ENCODE data around the gene UBTD2.
A peak's percentile ranks its signal among the peaks of the same experiment; 100 is the strongest.
"Not testable (repeated sequence)": the region's sequence is repeated elsewhere in the genome, so short reads cannot be mapped to it uniquely, and the experiment has no call there.

UBTD2 gene

GRCh38 chr5:172209714-172210113, 73.8 kb downstream of the UBTD2 start:
- Histone ChIP-seq H3K4me1 (ENCODE audit: insufficient read depth, low read length) (no peaks in the 10 kb centered on the region), H3K9me3 (ENCODE audit: control insufficient read depth, insufficient read depth, low read length) (no peaks in the 10 kb centered on the region), H3K36me3 (ENCODE audit: insufficient read depth, low read length) (peaks cover 9% of the 10 kb centered on the region), H3K9ac (ENCODE audit: low read depth, low read length) (no peak overlapping the region)

- Histone ChIP-seq H3K36me3 (ENCODE audit: insufficient read depth, low read length) (peaks cover 9% of the 10 kb centered on the region), H3K4me1 (ENCODE audit: insufficient read depth, low read length) (no peaks in the 10 kb centered on the region), H3K9me3 (ENCODE audit: control insufficient read depth, insufficient read depth, low read length) (no peaks in the 10 kb centered on the region)
Observed at GRCh38 chr5:172207511-172207910, 76.1 kb downstream of the UBTD2 start.

GRCh38 chr5:172205984-172206383, 77.6 kb downstream of the UBTD2 start:
- not testable (repeated sequence) for H3K4me1 ChIP-seq (ENCODE audit: insufficient read depth, low read length); H3K9me3 ChIP-seq (ENCODE audit: control insufficient read depth, insufficient read depth, low read length); H3K9ac ChIP-seq (ENCODE audit: low read depth, low read length); H3K36me3 ChIP-seq (ENCODE audit: insufficient read depth, low read length)

More at GRCh38 chr5:172207511-172207910, 76.1 kb downstream of the UBTD2 start:
- no peak overlapping the region for H3K9ac ChIP-seq (ENCODE audit: low read depth, low read length)

GRCh38 chr5:172200476-172200875, 83.1 kb downstream of the UBTD2 start:
- peaks cover 4% of the 10 kb centered on the region; the same call in 1 of the 2 replicates for H3K9me3 ChIP-seq (ENCODE audit: control insufficient read depth, insufficient read depth, low read length)
- H3K36me3 ChIP-seq (ENCODE audit: insufficient read depth, low read length): no peaks in the 10 kb centered on the region
- no peak overlapping the region for H3K9ac ChIP-seq (ENCODE audit: low read depth, low read length)
- no peaks in the 10 kb centered on the region for H3K4me1 ChIP-seq (ENCODE audit: insufficient read depth, low read length)

- H3K9ac ChIP-seq (ENCODE audit: low read depth, low read length): no peak overlapping the region
- no peaks in the 10 kb centered on the region for H3K4me1 ChIP-seq (ENCODE audit: insufficient read depth, low read length)
- no peaks in the 10 kb centered on the region for H3K36me3 ChIP-seq (ENCODE audit: insufficient read depth, low read length)
- peaks cover 4% of the 10 kb centered on the region; the same call in 1 of the 2 replicates for H3K9me3 ChIP-seq (ENCODE audit: control insufficient read depth, insufficient read depth, low read length)
Observed at GRCh38 chr5:172199446-172199845, 84.1 kb downstream of the UBTD2 start.

GRCh38 chr5:172197775-172198174, 85.8 kb downstream of the UBTD2 start:
- H3K4me1 ChIP-seq (ENCODE audit: insufficient read depth, low read length); H3K9me3 ChIP-seq (ENCODE audit: control insufficient read depth, insufficient read depth, low read length); H3K9ac ChIP-seq (ENCODE audit: low read depth, low read length): not testable (repeated sequence)

GRCh38 chr5:172194985-172195774, 88.4 kb downstream of the UBTD2 start:
- Histone ChIP-seq H3K9me3 (ENCODE audit: control insufficient read depth, insufficient read depth, low read length) (peaks cover 4% of the 10 kb centered on the region; the same call in 1 of the 2 replicates), H3K4me1 (ENCODE audit: insufficient read depth, low read length) (no peaks in the 10 kb centered on the region), H3K9ac (ENCODE audit: low read depth, low read length) (no peak overlapping the region), H3K36me3 (ENCODE audit: insufficient read depth, low read length) (no peaks in the 10 kb centered on the region)

More at GRCh38 chr5:172197775-172198174, 85.8 kb downstream of the UBTD2 start:
- H3K36me3 ChIP-seq (ENCODE audit: insufficient read depth, low read length): not testable (repeated sequence)

- H3K36me3 ChIP-seq (ENCODE audit: insufficient read depth, low read length): no peaks in the 10 kb centered on the region
- H3K9ac ChIP-seq (ENCODE audit: low read depth, low read length): no peak within 1 kb of the TSS
- peaks cover 4% of the 10 kb centered on the region; the same call in 1 of the 2 replicates for H3K9me3 ChIP-seq (ENCODE audit: control insufficient read depth, insufficient read depth, low read length)
- no peaks in the 10 kb centered on the region; the same call in 1 of the 2 replicates for H3K4me1 ChIP-seq (ENCODE audit: insufficient read depth, low read length)
Observed at GRCh38 chr5:172193872-172194271, 89.7 kb downstream of the UBTD2 start, which contains the start of gene EFCAB9. Gene EFCAB9 (plus strand): TSS chr5:172194172. CDS start chr5:172194173, 1 bp downstream.

- Histone ChIP-seq H3K9ac (ENCODE audit: low read depth, low read length) (peak overlapping the region; percentile 91), H3K4me1 (ENCODE audit: insufficient read depth, low read length) (peaks cover 8% of the 10 kb centered on the region), H3K36me3 (ENCODE audit: insufficient read depth, low read length) (no peaks in the 10 kb centered on the region), H3K9me3 (ENCODE audit: control insufficient read depth, insufficient read depth, low read length) (no peaks in the 10 kb centered on the region)
Observed at GRCh38 chr5:172189693-172190296, 93.8 kb downstream of the UBTD2 start.

- H3K4me1 ChIP-seq (ENCODE audit: insufficient read depth, low read length): peaks cover 8% of the 10 kb centered on the region
- H3K36me3 ChIP-seq (ENCODE audit: insufficient read depth, low read length): no peaks in the 10 kb centered on the region
- peak overlapping the region; percentile 91 for H3K9ac ChIP-seq (ENCODE audit: low read depth, low read length)
- H3K9me3 ChIP-seq (ENCODE audit: control insufficient read depth, insufficient read depth, low read length): no peaks in the 10 kb centered on the region
Observed at GRCh38 chr5:172188893-172189692, 94.5 kb downstream of the UBTD2 start.

- Histone ChIP-seq H3K9me3 (ENCODE audit: control insufficient read depth, insufficient read depth, low read length) (no peaks in the 10 kb centered on the region), H3K36me3 (ENCODE audit: insufficient read depth, low read length) (no peaks in the 10 kb centered on the region), H3K4me1 (ENCODE audit: insufficient read depth, low read length) (peaks cover 8% of the 10 kb centered on the region), H3K9ac (ENCODE audit: low read depth, low read length) (peak within 1 kb of the TSS; percentile 91)
Observed at GRCh38 chr5:172188033-172188892, 95.3 kb downstream of the UBTD2 start, which contains the start of gene STK10. Gene STK10 (minus strand): TSS chr5:172188224. CDS start chr5:172188042, 182 bp downstream.

GRCh38 chr5:172187118-172188032, 96.2 kb downstream of the UBTD2 start:
- no peaks in the 10 kb centered on the region for H3K9me3 ChIP-seq (ENCODE audit: control insufficient read depth, insufficient read depth, low read length)
- H3K36me3 ChIP-seq (ENCODE audit: insufficient read depth, low read length): no peaks in the 10 kb centered on the region
- peak overlapping the region; percentile 91 for H3K9ac ChIP-seq (ENCODE audit: low read depth, low read length)
- peaks cover 8% of the 10 kb centered on the region for H3K4me1 ChIP-seq (ENCODE audit: insufficient read depth, low read length)

Measured in ES-I3 (cell line).